ENCODE results near the gene RASEF.

Gene RASEF

DNA sequence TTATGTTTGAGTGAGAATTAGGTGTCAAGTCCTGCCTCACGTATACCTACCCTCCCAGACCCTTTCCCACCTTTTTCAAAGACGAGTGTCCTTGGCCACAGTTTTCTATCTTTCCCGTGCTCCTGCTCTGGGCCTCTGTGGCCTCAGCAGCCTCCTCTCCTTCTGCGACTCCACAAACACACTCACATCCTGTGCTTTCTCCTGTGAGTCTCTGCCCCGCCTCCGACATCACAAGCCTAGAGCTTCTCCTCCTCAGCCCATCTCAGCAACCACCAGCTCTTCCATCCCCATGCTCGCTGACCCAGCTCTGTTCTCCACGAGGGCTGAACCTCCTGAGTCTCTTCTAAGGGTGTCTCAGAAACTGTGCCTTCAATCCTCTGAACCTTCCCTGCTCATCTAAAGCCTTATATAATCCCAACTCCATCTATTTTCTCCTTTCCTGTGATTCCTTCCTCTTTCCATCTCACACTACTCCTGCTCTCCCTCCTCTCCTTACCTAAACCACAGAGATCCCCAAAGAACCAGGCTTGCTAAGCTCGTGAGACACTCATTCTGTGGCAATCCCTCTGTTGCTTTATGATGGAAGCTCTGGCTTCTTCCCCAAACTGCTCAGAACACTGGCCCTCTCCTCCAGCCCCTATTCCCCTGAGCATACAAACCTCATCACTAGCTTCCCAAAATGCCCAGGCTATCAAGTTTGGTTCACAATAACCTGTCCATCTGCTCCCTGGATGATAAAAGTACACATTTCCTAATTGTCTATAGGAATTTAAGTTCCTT, 55.2 kb downstream of the RASEF start:
- H3K27me3 ChIP-seq (ENCODE audit: insufficient read depth, low read depth) = no peaks in the 10 kb centered on the region
- no peak overlapping the region for H3K4me2 ChIP-seq
- no peak overlapping the region for H3K9ac ChIP-seq
- H2AFZ ChIP-seq (ENCODE audit: low read depth) = no peak overlapping the region
- H4K20me1 ChIP-seq (ENCODE audit: insufficient read depth) = no peaks in the 10 kb centered on the region
- no peak overlapping the region for H3K27ac ChIP-seq
- H3K4me1 ChIP-seq (ENCODE audit: low read depth, poor library complexity, severe bottlenecking) = no peaks in the 10 kb centered on the region
- H3K79me2 ChIP-seq (ENCODE audit: insufficient read depth, low read depth) = no peaks in the 10 kb centered on the region
- TF ChIP-seq, protein P1, sequence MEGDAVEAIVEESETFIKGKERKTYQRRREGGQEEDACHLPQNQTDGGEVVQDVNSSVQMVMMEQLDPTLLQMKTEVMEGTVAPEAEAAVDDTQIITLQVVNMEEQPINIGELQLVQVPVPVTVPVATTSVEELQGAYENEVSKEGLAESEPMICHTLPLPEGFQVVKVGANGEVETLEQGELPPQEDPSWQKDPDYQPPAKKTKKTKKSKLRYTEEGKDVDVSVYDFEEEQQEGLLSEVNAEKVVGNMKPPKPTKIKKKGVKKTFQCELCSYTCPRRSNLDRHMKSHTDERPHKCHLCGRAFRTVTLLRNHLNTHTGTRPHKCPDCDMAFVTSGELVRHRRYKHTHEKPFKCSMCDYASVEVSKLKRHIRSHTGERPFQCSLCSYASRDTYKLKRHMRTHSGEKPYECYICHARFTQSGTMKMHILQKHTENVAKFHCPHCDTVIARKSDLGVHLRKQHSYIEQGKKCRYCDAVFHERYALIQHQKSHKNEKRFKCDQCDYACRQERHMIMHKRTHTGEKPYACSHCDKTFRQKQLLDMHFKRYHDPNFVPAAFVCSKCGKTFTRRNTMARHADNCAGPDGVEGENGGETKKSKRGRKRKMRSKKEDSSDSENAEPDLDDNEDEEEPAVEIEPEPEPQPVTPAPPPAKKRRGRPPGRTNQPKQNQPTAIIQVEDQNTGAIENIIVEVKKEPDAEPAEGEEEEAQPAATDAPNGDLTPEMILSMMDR (conservative IDR thresholded peaks at IDR 0.05; ENCODE audit: low read depth, low read length) = no peak
- no peaks in the 10 kb centered on the region for H3K36me3 ChIP-seq (ENCODE audit: insufficient read depth)
- no peak overlapping the region for H3K4me3 ChIP-seq (IDR thresholded peaks at IDR 0.05; ENCODE audit: insufficient read depth, low read depth, low read length)

DNA sequence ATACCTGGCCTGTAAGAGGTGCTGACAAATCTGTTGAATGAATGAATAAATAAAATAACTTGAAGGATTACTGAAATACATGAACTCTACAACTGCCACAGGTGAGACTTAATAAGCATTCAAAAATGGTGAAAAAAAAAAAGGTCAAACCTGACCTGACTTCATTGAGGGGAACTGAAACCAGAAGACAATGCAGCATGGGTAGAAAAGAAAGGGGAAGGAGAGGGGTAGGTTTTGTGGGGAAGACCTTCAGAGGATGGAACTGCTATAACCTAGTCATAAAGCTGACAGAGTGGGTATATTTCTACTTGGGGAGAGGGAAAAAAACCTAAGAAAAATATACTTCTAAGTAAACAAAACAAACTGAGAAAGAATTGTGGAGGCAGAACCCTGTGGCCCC, 56.6 kb downstream of the RASEF start:
- no peaks in the 10 kb centered on the region for H3K36me3 ChIP-seq (ENCODE audit: insufficient read depth)
- no peaks in the 10 kb centered on the region for H3K27me3 ChIP-seq (ENCODE audit: insufficient read depth, low read depth)
- no peak overlapping the region for H3K9ac ChIP-seq
- H3K4me2 ChIP-seq = no peak overlapping the region
- H3K4me1 ChIP-seq (ENCODE audit: low read depth, poor library complexity, severe bottlenecking) = no peaks in the 10 kb centered on the region
- no peak overlapping the region for H3K4me3 ChIP-seq (IDR thresholded peaks at IDR 0.05; ENCODE audit: insufficient read depth, low read depth, low read length)
- H2AFZ ChIP-seq (ENCODE audit: low read depth) = no peak overlapping the region
- no peaks in the 10 kb centered on the region for H3K79me2 ChIP-seq (ENCODE audit: insufficient read depth, low read depth)
- no peak overlapping the region for H3K27ac ChIP-seq
- no peaks in the 10 kb centered on the region for H4K20me1 ChIP-seq (ENCODE audit: insufficient read depth)
- TF ChIP-seq, protein P1 (conservative IDR thresholded peaks at IDR 0.05; ENCODE audit: low read depth, low read length) = no peak

DNA sequence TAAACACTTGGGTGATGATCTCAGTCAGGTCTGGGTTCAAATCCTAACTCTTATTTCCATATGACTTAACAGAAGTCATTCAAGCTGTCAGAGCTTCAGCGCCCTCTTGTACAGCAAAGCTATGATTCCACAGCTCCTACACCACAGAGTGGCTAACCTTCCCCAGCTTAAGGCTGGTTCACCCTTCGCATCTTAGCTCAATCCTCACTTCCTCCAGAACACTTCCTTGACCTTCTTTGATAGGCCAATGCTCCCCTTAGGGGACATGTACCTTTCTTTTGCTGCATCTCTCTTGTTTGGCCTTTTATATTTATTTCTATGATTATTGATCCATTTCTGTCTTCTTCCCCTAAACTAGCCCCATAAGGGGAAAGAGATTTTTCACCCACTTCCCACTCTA, 57.0 kb downstream of the RASEF start:
- Histone ChIP-seq H3K4me3 (IDR thresholded peaks at IDR 0.05; ENCODE audit: insufficient read depth, low read depth, low read length) (no peak overlapping the region), H3K27ac (no peak overlapping the region), H3K79me2 (ENCODE audit: insufficient read depth, low read depth) (no peaks in the 10 kb centered on the region), H3K4me1 (ENCODE audit: low read depth, poor library complexity, severe bottlenecking) (no peaks in the 10 kb centered on the region), H2AFZ (ENCODE audit: low read depth) (no peak overlapping the region), H4K20me1 (ENCODE audit: insufficient read depth) (no peaks in the 10 kb centered on the region), H3K27me3 (ENCODE audit: insufficient read depth, low read depth) (no peaks in the 10 kb centered on the region), H3K36me3 (ENCODE audit: insufficient read depth) (no peaks in the 10 kb centered on the region), H3K4me2 (no peak overlapping the region), H3K9ac (no peak overlapping the region)
- TF ChIP-seq, protein P1 (conservative IDR thresholded peaks at IDR 0.05; ENCODE audit: low read depth, low read length) = no peak

DNA sequence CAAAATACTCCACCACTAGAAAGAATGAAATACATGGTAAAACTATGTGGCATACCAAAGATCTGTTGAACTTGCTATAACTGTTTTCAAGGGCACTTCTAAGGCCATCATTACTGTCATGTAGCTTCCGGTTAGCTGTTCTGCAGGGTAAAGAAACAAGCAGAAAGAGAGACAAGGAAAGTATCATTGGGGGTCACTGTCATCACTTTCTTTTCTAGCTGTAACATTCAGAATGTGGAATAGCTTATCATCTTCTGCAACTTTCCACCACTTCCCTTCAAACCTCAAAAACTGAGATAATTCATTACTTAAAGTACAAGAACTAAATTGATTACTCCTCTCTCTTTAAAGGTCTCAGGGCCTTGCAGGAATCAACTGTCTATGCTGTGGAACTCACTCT, 57.6 kb downstream of the RASEF start:
- TF ChIP-seq, protein P1 (conservative IDR thresholded peaks at IDR 0.05; ENCODE audit: low read depth, low read length) = no peak
- no peak overlapping the region for H3K9ac ChIP-seq
- H3K4me1 ChIP-seq (ENCODE audit: low read depth, poor library complexity, severe bottlenecking) = no peaks in the 10 kb centered on the region
- no peaks in the 10 kb centered on the region for H4K20me1 ChIP-seq (ENCODE audit: insufficient read depth)
- no peaks in the 10 kb centered on the region for H3K27me3 ChIP-seq (ENCODE audit: insufficient read depth, low read depth)
- no peak overlapping the region for H2AFZ ChIP-seq (ENCODE audit: low read depth)
- no peak overlapping the region for H3K4me2 ChIP-seq
- H3K79me2 ChIP-seq (ENCODE audit: insufficient read depth, low read depth) = no peaks in the 10 kb centered on the region
- H3K36me3 ChIP-seq (ENCODE audit: insufficient read depth) = no peaks in the 10 kb centered on the region
- no peak overlapping the region for H3K4me3 ChIP-seq (IDR thresholded peaks at IDR 0.05; ENCODE audit: insufficient read depth, low read depth, low read length)
- no peak overlapping the region for H3K27ac ChIP-seq
